Ovary (tissue), 3 donors: ENCODE results near the gene RRP36.

Experiments
- POLR2A ChIP-seq: fragments of 450-650 bp; IDR thresholded peaks from one replicate; pipeline ENCODE4 v1.6.1; 2017; ENCODE audit warnings: antibody characterized with exemption, mild to moderate bottlenecking, moderate library complexity
- TF ChIP-seq, protein P1 (sequence below), 3 donors: fragments of 450-650 bp in 2 of 3; fragments of 200-600 bp in 1 of 3; IDR thresholded peaks; one replicate each; pipeline versions ENCODE4 v1.5.1 to v1.8.0; 2016 to 2022; ENCODE audit warnings: antibody characterized with exemption in 3 of 3, mild to moderate bottlenecking in 1 of 3
- donor health status: DM: no; HTN: no; CAD: no.

- TF ChIP-seq, protein P1, sequence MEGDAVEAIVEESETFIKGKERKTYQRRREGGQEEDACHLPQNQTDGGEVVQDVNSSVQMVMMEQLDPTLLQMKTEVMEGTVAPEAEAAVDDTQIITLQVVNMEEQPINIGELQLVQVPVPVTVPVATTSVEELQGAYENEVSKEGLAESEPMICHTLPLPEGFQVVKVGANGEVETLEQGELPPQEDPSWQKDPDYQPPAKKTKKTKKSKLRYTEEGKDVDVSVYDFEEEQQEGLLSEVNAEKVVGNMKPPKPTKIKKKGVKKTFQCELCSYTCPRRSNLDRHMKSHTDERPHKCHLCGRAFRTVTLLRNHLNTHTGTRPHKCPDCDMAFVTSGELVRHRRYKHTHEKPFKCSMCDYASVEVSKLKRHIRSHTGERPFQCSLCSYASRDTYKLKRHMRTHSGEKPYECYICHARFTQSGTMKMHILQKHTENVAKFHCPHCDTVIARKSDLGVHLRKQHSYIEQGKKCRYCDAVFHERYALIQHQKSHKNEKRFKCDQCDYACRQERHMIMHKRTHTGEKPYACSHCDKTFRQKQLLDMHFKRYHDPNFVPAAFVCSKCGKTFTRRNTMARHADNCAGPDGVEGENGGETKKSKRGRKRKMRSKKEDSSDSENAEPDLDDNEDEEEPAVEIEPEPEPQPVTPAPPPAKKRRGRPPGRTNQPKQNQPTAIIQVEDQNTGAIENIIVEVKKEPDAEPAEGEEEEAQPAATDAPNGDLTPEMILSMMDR (IDR thresholded peaks at IDR 0.05): no peak
- no peak for TF ChIP-seq POLR2A
Observed at GRCh38 chr6:43047998-43048397, 26.6 kb downstream of the RRP36 start.
